GM18861 (cell line): ENCODE data around the gene HCFC1.

Experiments used
- ATAC-seq: cut with Tn5 transposase; IDR thresholded peaks from one replicate; pipeline ENCODE4 v1.9.1; 2021; ENCODE audit not compliant: unreplicated experiment

Gene HCFC1

GRCh38 chrX:153925739-153926551 lies 45.7 kb downstream of the HCFC1 start, which contains the start of gene ARHGAP4:
Gene ARHGAP4, minus strand, starts transcription at chrX:153926264. Its CDS starts 62 bp downstream, at chrX:153926202.
- no peak for ATAC-seq

GRCh38 chrX:153925387-153925738 lies 46.3 kb downstream of the HCFC1 start:
- no peak for ATAC-seq

- no peak for ATAC-seq
These were observed 47.3 kb downstream of the HCFC1 start for GRCh38 chrX:153924149-153924861.

- ATAC-seq = no peak
These were observed 48.4 kb downstream of the HCFC1 start for GRCh38 chrX:153922932-153923857.

- no peak for ATAC-seq
These were observed 49.8 kb downstream of the HCFC1 start for GRCh38 chrX:153921511-153922446.

- no peak for ATAC-seq
These were observed 50.5 kb downstream of the HCFC1 start for GRCh38 chrX:153921070-153921469.

- no peak for ATAC-seq
These were observed 51.1 kb downstream of the HCFC1 start for GRCh38 chrX:153920546-153920945.

GRCh38 chrX:153919281-153919680 lies 52.3 kb downstream of the HCFC1 start:
- ATAC-seq = no peak

GRCh38 chrX:153917869-153918268 lies 53.7 kb downstream of the HCFC1 start:
- no peak for ATAC-seq

GRCh38 chrX:153913701-153914100 lies 57.9 kb downstream of the HCFC1 start:
- no peak for ATAC-seq

GRCh38 chrX:153913211-153913610 lies 58.4 kb downstream of the HCFC1 start:
- no peak for ATAC-seq

- ATAC-seq = no peak
These were observed 59.8 kb downstream of the HCFC1 start for GRCh38 chrX:153911798-153912197.

- ATAC-seq = no peak
These were observed 61.2 kb downstream of the HCFC1 start for GRCh38 chrX:153910446-153910845.

- no peak for ATAC-seq
These were observed 61.6 kb downstream of the HCFC1 start for GRCh38 chrX:153909980-153910360.

- no peak for ATAC-seq
These were observed 62.3 kb downstream of the HCFC1 start for GRCh38 chrX:153909024-153909979.

- ATAC-seq = no peak
These were observed 63.3 kb downstream of the HCFC1 start for GRCh38 chrX:153908219-153908860.

- no peak for ATAC-seq
These were observed 64.2 kb downstream of the HCFC1 start for GRCh38 chrX:153907456-153907855.

GRCh38 chrX:153906126-153906917 lies 65.3 kb downstream of the HCFC1 start:
- ATAC-seq = no peak
